ENCODE measurements around the gene ZNF655. TPM values are rescaled to one million over a fixed set of nuclear protein-coding genes. Genes with fewer than 3 reads are reported as not detected.

ZNF655 gene
- total RNA-seq, 1 experiment from 2014 or later, result 54.9 TPM

DNA sequence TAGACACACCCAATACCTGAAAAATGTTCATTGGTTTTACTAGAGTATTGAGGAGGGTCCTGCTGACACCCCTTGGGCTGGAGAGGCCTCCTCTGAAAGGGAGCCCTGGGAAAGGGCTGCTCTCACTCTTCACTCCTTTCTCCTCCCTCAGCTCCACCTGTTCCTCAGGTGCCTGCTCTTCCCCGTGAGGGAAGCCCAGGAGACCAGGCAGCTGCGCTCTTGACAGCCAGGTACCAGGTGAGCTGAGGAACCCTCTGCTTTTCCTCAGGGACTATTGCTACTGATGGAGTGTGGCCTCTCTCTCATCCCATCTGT lies 3.3 kb downstream of the ZNF655 start:
- Histone ChIP-seq H3K4me3 (ENCODE audit: low read depth in 2 of 2, low read length in 2 of 2) (no peak overlapping the region), H3K4me1 (ENCODE audit: control insufficient read depth, insufficient read depth, low read length) (peaks cover 30% of the 10 kb centered on the region), H3K27me3 (ENCODE audit: control insufficient read depth, insufficient read depth, low read length) (no peaks in the 10 kb centered on the region), H3K9me3 (ENCODE audit: control insufficient read depth, insufficient read depth, low read depth, low read length) (no peaks in the 10 kb centered on the region), H3K36me3 (ENCODE audit: control insufficient read depth, insufficient read depth, low read length) (peaks cover 39% of the 10 kb centered on the region), H3K27ac (ENCODE audit: low read length) (no peak overlapping the region; the same call in 1 of the 2 replicates)
- in situ Hi-C loops (cut with HindIII; ENCODE audit: low pct_unique_long_range_greater_than_20kb, low sequenced_read_pairs), result no loop called here
- DNase-seq (ENCODE audit: low read depth, low spot score) (no peak), ATAC-seq (no peak)
- no TSS peak for BruUV-seq (replicated peaks)
- CTCF ChIA-PET, result no interaction called here
- TF ChIP-seq SIN3A (IDR thresholded peaks at IDR 0.05; ENCODE audit: borderline replicate concordance, insufficient read depth, low read depth, low read length), result no peak
- TF ChIP-seq TCF7L2 (IDR thresholded peaks at IDR 0.05; ENCODE audit: low read depth, low read length), result no peak
- TF ChIP-seq POLR2AphosphoS5 (IDR thresholded peaks at IDR 0.05; ENCODE audit: low read depth, low read length), result no peak
- TF ChIP-seq, protein P1, sequence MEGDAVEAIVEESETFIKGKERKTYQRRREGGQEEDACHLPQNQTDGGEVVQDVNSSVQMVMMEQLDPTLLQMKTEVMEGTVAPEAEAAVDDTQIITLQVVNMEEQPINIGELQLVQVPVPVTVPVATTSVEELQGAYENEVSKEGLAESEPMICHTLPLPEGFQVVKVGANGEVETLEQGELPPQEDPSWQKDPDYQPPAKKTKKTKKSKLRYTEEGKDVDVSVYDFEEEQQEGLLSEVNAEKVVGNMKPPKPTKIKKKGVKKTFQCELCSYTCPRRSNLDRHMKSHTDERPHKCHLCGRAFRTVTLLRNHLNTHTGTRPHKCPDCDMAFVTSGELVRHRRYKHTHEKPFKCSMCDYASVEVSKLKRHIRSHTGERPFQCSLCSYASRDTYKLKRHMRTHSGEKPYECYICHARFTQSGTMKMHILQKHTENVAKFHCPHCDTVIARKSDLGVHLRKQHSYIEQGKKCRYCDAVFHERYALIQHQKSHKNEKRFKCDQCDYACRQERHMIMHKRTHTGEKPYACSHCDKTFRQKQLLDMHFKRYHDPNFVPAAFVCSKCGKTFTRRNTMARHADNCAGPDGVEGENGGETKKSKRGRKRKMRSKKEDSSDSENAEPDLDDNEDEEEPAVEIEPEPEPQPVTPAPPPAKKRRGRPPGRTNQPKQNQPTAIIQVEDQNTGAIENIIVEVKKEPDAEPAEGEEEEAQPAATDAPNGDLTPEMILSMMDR (IDR thresholded peaks at IDR 0.05), result no peak
- TF ChIP-seq, protein P2, sequence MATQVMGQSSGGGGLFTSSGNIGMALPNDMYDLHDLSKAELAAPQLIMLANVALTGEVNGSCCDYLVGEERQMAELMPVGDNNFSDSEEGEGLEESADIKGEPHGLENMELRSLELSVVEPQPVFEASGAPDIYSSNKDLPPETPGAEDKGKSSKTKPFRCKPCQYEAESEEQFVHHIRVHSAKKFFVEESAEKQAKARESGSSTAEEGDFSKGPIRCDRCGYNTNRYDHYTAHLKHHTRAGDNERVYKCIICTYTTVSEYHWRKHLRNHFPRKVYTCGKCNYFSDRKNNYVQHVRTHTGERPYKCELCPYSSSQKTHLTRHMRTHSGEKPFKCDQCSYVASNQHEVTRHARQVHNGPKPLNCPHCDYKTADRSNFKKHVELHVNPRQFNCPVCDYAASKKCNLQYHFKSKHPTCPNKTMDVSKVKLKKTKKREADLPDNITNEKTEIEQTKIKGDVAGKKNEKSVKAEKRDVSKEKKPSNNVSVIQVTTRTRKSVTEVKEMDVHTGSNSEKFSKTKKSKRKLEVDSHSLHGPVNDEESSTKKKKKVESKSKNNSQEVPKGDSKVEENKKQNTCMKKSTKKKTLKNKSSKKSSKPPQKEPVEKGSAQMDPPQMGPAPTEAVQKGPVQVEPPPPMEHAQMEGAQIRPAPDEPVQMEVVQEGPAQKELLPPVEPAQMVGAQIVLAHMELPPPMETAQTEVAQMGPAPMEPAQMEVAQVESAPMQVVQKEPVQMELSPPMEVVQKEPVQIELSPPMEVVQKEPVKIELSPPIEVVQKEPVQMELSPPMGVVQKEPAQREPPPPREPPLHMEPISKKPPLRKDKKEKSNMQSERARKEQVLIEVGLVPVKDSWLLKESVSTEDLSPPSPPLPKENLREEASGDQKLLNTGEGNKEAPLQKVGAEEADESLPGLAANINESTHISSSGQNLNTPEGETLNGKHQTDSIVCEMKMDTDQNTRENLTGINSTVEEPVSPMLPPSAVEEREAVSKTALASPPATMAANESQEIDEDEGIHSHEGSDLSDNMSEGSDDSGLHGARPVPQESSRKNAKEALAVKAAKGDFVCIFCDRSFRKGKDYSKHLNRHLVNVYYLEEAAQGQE (IDR thresholded peaks at IDR 0.05; ENCODE audit: insufficient read depth in 1 of 2, low read depth in 2 of 2, low read length in 1 of 2), result no peak
- intact Hi-C loops (cut with micrococcal nuclease; ENCODE audit: unreplicated experiment), result no loop called here
- POLR2A ChIA-PET, result no interaction called here

- ChIA-PET CTCF (no interaction called here), POLR2A (no interaction called here)
- DNase-seq (ENCODE audit: low read depth, low spot score) (no peak), ATAC-seq (no peak)
- Histone ChIP-seq H3K4me1 (ENCODE audit: control insufficient read depth, insufficient read depth, low read length) (peaks cover 28% of the 10 kb centered on the region), H3K36me3 (ENCODE audit: control insufficient read depth, insufficient read depth, low read length) (peaks cover 39% of the 10 kb centered on the region), H3K27me3 (ENCODE audit: control insufficient read depth, insufficient read depth, low read length) (no peaks in the 10 kb centered on the region), H3K27ac (ENCODE audit: low read length) (peak overlapping the region; percentile 74), H3K4me3 (ENCODE audit: low read depth in 2 of 2, low read length in 2 of 2) (peak overlapping the region in 1 of 2 experiments; percentile 1; a peak in 1 of 4 replicates), H3K9me3 (ENCODE audit: control insufficient read depth, insufficient read depth, low read depth, low read length) (no peaks in the 10 kb centered on the region)
- TSS peak; percentile 11 for BruUV-seq (replicated peaks)
- TF ChIP-seq TCF7L2 (IDR thresholded peaks at IDR 0.05; ENCODE audit: low read depth, low read length) (no peak), POLR2AphosphoS5 (IDR thresholded peaks at IDR 0.05; ENCODE audit: low read depth, low read length) (no peak), SIN3A (IDR thresholded peaks at IDR 0.05; ENCODE audit: borderline replicate concordance, insufficient read depth, low read depth, low read length) (no peak)
- TF ChIP-seq, protein P2 (IDR thresholded peaks at IDR 0.05; ENCODE audit: insufficient read depth in 1 of 2, low read depth in 2 of 2, low read length in 1 of 2), result no peak
- TF ChIP-seq, protein P1 (IDR thresholded peaks at IDR 0.05), result no peak
- intact Hi-C loops (cut with micrococcal nuclease; ENCODE audit: unreplicated experiment) (no loop called here), in situ Hi-C loops (cut with HindIII; ENCODE audit: low pct_unique_long_range_greater_than_20kb, low sequenced_read_pairs) (no loop called here)
Observed at GRCh38 chr7:99562114-99562784, 3.8 kb downstream of the ZNF655 start.

Data from Panc1 (cell line).